GM18873 (cell line): ENCODE measurements around the gene CCDC80.

ENCODE experiments used
- ATAC-seq: cut with Tn5 transposase; IDR thresholded peaks from one replicate; pipeline ENCODE4 v1.9.1; 2021; ENCODE audit warnings: mild to moderate bottlenecking, moderate library complexity, moderate number of reproducible peaks; ENCODE audit not compliant: unreplicated experiment, low FRiP score

The CCDC80 gene

GRCh38 chr3:112640930-112641801 is at the start of gene CCDC80:
TSS of gene CCDC80 (minus strand) at chr3:112641143. CDS start at chr3:112639905, 1,238 bp downstream.
- ATAC-seq, result no peak

- no peak for ATAC-seq
Observed at GRCh38 chr3:112689989-112690388, 49.0 kb upstream of the CCDC80 start.

GRCh38 chr3:112689385-112689784 is 48.4 kb upstream of the CCDC80 start:
- ATAC-seq, result no peak

GRCh38 chr3:112688819-112689218 is 47.9 kb upstream of the CCDC80 start:
- no peak for ATAC-seq

GRCh38 chr3:112688085-112688769 is 47.3 kb upstream of the CCDC80 start:
- no peak for ATAC-seq

GRCh38 chr3:112687616-112688015 is 46.7 kb upstream of the CCDC80 start:
- no peak for ATAC-seq

- ATAC-seq, result no peak
Observed at GRCh38 chr3:112687211-112687610, 46.3 kb upstream of the CCDC80 start.

- ATAC-seq, result no peak
Observed at GRCh38 chr3:112685956-112686799, 45.2 kb upstream of the CCDC80 start.

GRCh38 chr3:112685420-112685819 is 44.5 kb upstream of the CCDC80 start:
- no peak for ATAC-seq

- ATAC-seq, result no peak
Observed at GRCh38 chr3:112682361-112682760, 41.4 kb upstream of the CCDC80 start.

- no peak for ATAC-seq
Observed at GRCh38 chr3:112681822-112682325, 40.9 kb upstream of the CCDC80 start.

GRCh38 chr3:112676659-112677234 is 35.8 kb upstream of the CCDC80 start:
- ATAC-seq, result peak; percentile 100

- no peak for ATAC-seq
Observed at GRCh38 chr3:112675943-112676535, 35.1 kb upstream of the CCDC80 start.

- ATAC-seq, result no peak
Observed at GRCh38 chr3:112675349-112675748, 34.4 kb upstream of the CCDC80 start.

GRCh38 chr3:112672716-112673541 is 32.0 kb upstream of the CCDC80 start:
- ATAC-seq, result no peak

GRCh38 chr3:112671930-112672715 is 31.2 kb upstream of the CCDC80 start:
- ATAC-seq, result no peak

- ATAC-seq, result no peak
Observed at GRCh38 chr3:112670824-112671223, 29.9 kb upstream of the CCDC80 start.

- no peak for ATAC-seq
Observed at GRCh38 chr3:112667599-112667998, 26.7 kb upstream of the CCDC80 start.
